GM18511 (cell line): Measurements from ENCODE around the gene AUTS2.

ENCODE experiments used
- ATAC-seq: cut with Tn5 transposase; IDR thresholded peaks from one replicate; pipeline ENCODE4 v1.9.1; 2021; ENCODE audit warnings: mild to moderate bottlenecking, moderate library complexity; ENCODE audit not compliant: unreplicated experiment

Gene AUTS2

DNA sequence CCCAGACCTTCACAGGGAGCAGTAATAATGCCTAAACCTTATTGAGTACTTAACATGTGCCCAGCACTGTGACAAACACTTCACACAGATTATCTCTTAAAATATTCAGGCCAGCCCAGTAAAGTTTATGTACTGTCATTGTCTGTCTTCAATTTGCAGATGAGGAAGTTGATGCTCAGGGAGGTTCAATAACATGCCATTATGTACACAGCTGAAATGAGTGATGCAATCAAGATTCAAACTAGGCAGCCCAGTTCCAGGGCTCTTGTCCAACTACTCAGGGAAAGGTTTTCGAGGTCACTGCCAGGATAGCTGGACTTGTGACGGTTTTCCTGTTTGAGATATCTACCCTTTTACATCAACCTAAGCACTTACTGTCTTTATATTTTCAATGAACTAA lies 56.1 kb downstream of the AUTS2 start:
- ATAC-seq, result no peak

- no peak for ATAC-seq
Measured at GRCh38 chr7:69654849-69655707, 56.8 kb downstream of the AUTS2 start.

DNA sequence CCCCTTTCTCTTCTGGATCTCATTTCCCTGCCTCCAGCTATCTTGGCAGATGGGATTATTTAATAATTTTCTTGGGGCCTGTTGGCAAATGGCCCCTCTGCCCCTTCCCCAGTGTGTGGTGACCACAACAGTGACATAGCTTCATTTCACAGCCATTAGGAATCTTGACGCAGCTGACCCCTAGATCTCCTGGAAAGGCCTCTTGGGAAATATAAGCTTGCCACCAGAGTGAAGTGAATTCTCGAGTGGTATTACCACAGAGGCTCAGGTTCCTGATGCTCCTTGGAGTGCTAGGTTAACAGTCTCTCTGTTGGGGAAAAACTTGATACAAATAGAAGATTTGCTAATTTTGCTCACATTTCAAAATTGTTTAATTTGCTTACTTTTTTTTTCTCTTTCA lies 57.8 kb downstream of the AUTS2 start:
- ATAC-seq, result no peak

- no peak for ATAC-seq
Measured at GRCh38 chr7:69656890-69657289, 58.6 kb downstream of the AUTS2 start.

GRCh38 chr7:69657331-69657730 lies 59.1 kb downstream of the AUTS2 start:
- ATAC-seq, result no peak

DNA sequence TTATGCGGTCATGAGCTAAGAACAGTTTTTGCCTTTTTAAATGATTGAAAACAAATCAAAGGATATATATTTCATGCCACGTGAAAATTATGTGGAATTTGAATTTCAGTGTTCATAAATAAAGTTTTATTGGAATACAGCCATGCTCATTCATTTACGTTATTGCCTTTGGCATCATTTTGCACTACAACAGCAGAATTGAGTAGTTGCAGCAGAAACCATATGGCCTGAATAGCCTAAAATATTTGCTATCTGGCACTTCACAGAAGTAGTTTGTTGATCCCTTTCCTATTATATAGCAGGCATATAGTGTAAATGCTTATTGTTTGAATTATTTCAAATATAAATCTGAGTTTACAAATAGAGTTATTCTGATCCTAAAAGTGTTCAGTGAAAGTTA lies 59.7 kb downstream of the AUTS2 start:
- ATAC-seq, result no peak

GRCh38 chr7:69659983-69660382 lies 61.7 kb downstream of the AUTS2 start:
- ATAC-seq, result no peak

DNA sequence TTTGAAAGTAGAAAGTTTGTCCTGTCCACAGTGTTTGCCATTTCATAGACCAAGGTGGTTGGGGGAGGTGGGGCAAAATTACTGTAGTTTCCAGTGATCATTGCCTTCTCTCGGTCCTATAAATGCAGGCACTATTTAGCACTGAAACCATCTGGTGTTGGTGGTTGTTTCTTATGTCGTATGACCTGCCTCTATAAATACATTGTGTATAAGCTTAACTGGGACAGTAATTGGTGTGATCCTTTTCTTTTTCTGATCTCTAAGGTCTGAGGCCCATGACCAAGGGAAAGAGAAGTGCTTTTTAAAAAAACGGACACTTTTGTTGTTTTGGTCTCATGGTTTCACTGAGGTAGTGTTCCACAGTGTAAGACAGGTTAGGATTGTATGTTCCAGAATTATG lies 63.1 kb downstream of the AUTS2 start:
- ATAC-seq, result peak; percentile 38

GRCh38 chr7:69663911-69664832 lies 65.9 kb downstream of the AUTS2 start:
- ATAC-seq, result peak; percentile 72

GRCh38 chr7:69665369-69665768 lies 67.1 kb downstream of the AUTS2 start:
- ATAC-seq, result no peak

DNA sequence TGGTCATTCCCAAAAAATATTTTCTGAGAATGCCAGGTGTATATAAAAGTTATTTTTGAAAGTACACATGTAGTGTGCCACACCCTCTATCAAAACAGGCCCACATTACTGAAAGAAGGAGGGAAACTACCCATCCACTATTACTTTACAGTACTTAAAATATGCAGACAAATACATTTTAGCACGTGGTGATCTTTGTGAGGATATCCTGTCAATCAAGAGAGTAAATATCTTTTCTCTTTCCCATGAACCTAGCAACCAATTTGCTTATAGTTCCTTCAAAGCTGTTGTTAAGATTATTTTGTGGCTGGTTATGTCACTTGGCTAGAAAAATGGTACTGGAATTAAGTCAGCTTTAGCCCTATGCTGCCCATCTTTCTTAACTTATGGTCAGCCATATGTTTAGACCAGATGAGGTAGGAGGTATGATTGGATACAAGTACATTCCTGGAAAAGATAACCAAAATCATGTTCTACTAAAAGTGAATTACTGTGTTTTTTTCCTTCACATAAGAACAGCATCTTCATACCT lies 70.1 kb downstream of the AUTS2 start:
- ATAC-seq, result no peak

GRCh38 chr7:69670701-69671100 lies 72.4 kb downstream of the AUTS2 start:
- no peak for ATAC-seq

- ATAC-seq, result no peak
Measured at GRCh38 chr7:69673074-69673473, 74.8 kb downstream of the AUTS2 start.

GRCh38 chr7:69674701-69675182 lies 76.5 kb downstream of the AUTS2 start:
- ATAC-seq, result peak; percentile 90

DNA sequence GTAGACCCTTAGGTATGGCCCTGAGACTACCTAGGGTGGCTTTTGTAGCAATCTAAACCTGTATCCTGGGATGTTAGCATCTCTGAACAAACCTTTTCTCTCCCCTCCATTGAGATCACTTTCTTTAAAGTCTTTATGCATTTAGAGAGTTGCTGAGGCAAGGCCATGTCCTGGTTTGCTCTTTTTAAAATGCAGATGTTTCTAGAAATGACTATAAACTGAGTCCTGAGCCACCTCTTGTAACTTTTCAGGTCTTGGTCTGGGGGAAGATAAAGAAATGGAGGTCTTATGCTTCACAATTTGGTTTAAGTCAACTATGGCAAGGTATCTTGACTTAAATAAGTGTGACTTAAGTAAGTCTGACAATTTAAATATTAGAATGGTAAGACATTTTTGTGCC lies 78.0 kb downstream of the AUTS2 start:
- ATAC-seq, result no peak

- ATAC-seq, result no peak
Measured at GRCh38 chr7:69677054-69677852, 79.0 kb downstream of the AUTS2 start.

- no peak for ATAC-seq
Measured at GRCh38 chr7:69677881-69678493, 79.7 kb downstream of the AUTS2 start.

GRCh38 chr7:69678494-69679187 lies 80.4 kb downstream of the AUTS2 start:
- no peak for ATAC-seq

DNA sequence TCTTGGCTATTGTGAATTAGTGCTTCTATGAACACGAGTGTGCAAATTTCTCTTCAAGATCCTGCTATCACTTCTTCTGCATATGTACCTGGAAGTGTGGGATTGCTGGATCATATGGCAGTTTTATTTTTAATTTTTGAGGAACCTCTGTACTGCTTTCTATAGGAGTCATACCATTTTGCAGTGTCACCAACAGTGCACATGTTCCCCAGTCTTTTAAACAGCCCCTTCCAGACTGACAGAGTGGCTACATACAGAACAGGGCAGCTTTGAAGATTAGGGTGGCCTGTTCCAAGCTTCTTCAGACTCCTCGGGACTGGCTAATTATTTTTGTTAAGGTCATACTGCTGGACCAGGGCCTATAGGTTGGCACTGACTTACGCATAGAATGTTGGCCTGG lies 82.9 kb downstream of the AUTS2 start:
- ATAC-seq, result no peak

- ATAC-seq, result no peak
Measured at GRCh38 chr7:69682518-69682917, 84.2 kb downstream of the AUTS2 start.
